B cell (primary cell): Measurements from ENCODE around the gene TSPAN33. TPM values are rescaled to one million over a fixed set of nuclear protein-coding genes. Genes with fewer than 3 reads are reported as not detected.

ENCODE experiments used
- polyA plus RNA-seq: library from polyadenylated mRNA; depleted of rRNA; stranded (reverse); fragments of >200 nt; gene quantifications from 2 replicates; pipeline ENCODE4 v1.2.3, GENCODE V29; 2012
- small RNA-seq: library from RNA; depleted of rRNA; stranded (forward); fragments of <200 nt; gene quantifications from one replicate; pipeline ENCODE3, GENCODE V24; 2012; ENCODE audit warnings: low replicate concordance, low read depth; ENCODE audit not compliant: insufficient read length
- total RNA-seq, 2 donors: library from RNA; stranded (reverse); fragments of 120-200 nt in 1 of 2; gene quantifications; 1 replicate in 1 of 2; 2 replicates in 1 of 2; pipeline versions ENCODE4 v1.2.3 to v1.2.4, GENCODE V29; 2013 to 2022

The TSPAN33 gene
- total and polyA plus RNA-seq, 2 donors (not counting 1 experiment from before 2014, with no cell fraction given), result 111 TPM

Small RNA genes lying within 50 kb of the gene (small RNA-seq; reads per million reads assigned to genes)
- gene RNY1P11, result 1.3 reads per million

Other genes with a start within 250 kb of the TSPAN33 start
- gene KCP, start 234.0 kb upstream of the TSPAN33 start, total RNA-seq, result 3.8 and 3.9 TPM in 2 replicates
- gene KCP, start 234.0 kb upstream of the TSPAN33 start, polyA plus RNA-seq, result 1.2 and 2.3 TPM in 2 replicates
- gene IRF5, start 206.8 kb upstream of the TSPAN33 start, total RNA-seq, result 135 and 137 TPM in 2 replicates
- gene IRF5, start 206.8 kb upstream of the TSPAN33 start, polyA plus RNA-seq, result 63.8 and 91.3 TPM in 2 replicates
- gene TNPO3, start 89.6 kb upstream of the TSPAN33 start, total RNA-seq, result 47.8 and 48.3 TPM in 2 replicates
- 19.0 and 25.5 TPM in 2 replicates for gene TNPO3, start 89.6 kb upstream of the TSPAN33 start, polyA plus RNA-seq
- gene SMO, start 43.9 kb downstream of the TSPAN33 start, total RNA-seq, result 0.39 and 0.87 TPM in 2 replicates
- gene SMO, start 43.9 kb downstream of the TSPAN33 start, polyA plus RNA-seq, result 1.2 and 1.4 TPM in 2 replicates
- 24.5 and 26.2 TPM in 2 replicates for gene AHCYL2, start 80.3 kb downstream of the TSPAN33 start, total RNA-seq
- 8.8 and 10.0 TPM in 2 replicates for gene AHCYL2, start 80.3 kb downstream of the TSPAN33 start, polyA plus RNA-seq